PC-9 (cell line): Measurements from ENCODE around the gene GLP1R. TPM values are rescaled to one million over a fixed set of nuclear protein-coding genes. Genes with fewer than 3 reads are reported as not detected.

ENCODE experiments used
- BruUV-seq: library from RNA; stranded (reverse); fragments of 400-500 nt; replicated peaks from 2 replicates; lab custom pipeline; 2021; lab: Mats Ljungman, UMichigan
- CTCF ChIA-PET: fragments of 300-600 bp; sonication (Branson Sonifier 250); formaldehyde crosslinking; loops from one replicate; lab custom pipeline; 2022; ENCODE audit warnings: antibody characterized with exemption; lab: Charles Lee
- POLR2A ChIA-PET: fragments of 300-600 bp; sonication (Branson Sonifier 250); formaldehyde crosslinking; loops from one replicate; lab custom pipeline; 2022; ENCODE audit warnings: antibody characterized with exemption; ENCODE audit not compliant: unreplicated experiment; lab: Charles Lee
- DNase-seq, 2 experiments: peaks; one replicate each; pipeline versions ENCODE4 v3.0.0 to v3.0.0-alpha.2; 2015 to 2022; ENCODE audit warnings: mixed read lengths in 1 of 2
- H2AFZ ChIP-seq: fragments of 200-600 bp; sonication (generic); 2 replicates; pipeline ENCODE4 v1.8.1; 2017; ENCODE audit warnings: antibody characterized with exemption
- H3F3A ChIP-seq: fragments of 200-600 bp; sonication (generic); 2 replicates; pipeline ENCODE4 v1.8.1; 2017; ENCODE audit warnings: antibody characterized with exemption, mild to moderate bottlenecking, low read depth; ENCODE audit not compliant: insufficient read depth
- H3K27ac ChIP-seq: fragments of 200-600 bp; sonication (generic); 2 replicates; pipeline ENCODE4 v1.6.1; 2016; ENCODE audit warnings: mixed run types
- H3K27me3 ChIP-seq: fragments of 200-600 bp; sonication (generic); 2 replicates; pipeline ENCODE4 v1.6.1; 2016; ENCODE audit warnings: low read depth, mixed run types; ENCODE audit not compliant: insufficient read depth
- H3K36me3 ChIP-seq: fragments of 200-600 bp; sonication (generic); 2 replicates; pipeline ENCODE4 v1.6.1; 2016; ENCODE audit warnings: low read depth, mixed run types
- H3K4me1 ChIP-seq: fragments of 200-600 bp; sonication (generic); replicated peaks from 2 replicates; pipeline ENCODE4 v1.6.1; 2016; ENCODE audit warnings: mixed run types; ENCODE audit not compliant: insufficient read depth
- H3K4me2 ChIP-seq: fragments of 200-600 bp; sonication (generic); 2 replicates; pipeline ENCODE4 v1.6.1; 2017; ENCODE audit warnings: mixed run types
- H3K4me3 ChIP-seq: fragments of 200-600 bp; sonication (generic); 2 replicates; pipeline ENCODE4 v1.6.1; 2016; ENCODE audit warnings: mixed run types
- H3K79me2 ChIP-seq: fragments of 200-600 bp; sonication (generic); 2 replicates; pipeline ENCODE4 v1.6.1; 2017; ENCODE audit warnings: low read depth, mixed run types
- H3K9me2 ChIP-seq: fragments of 200-600 bp; sonication (generic); 2 replicates; pipeline ENCODE4 v1.8.1; 2017; ENCODE audit warnings: mild to moderate bottlenecking; ENCODE audit not compliant: insufficient read depth
- H3K9me3 ChIP-seq: fragments of 200-600 bp; sonication (generic); 2 replicates; pipeline ENCODE4 v1.8.1; 2016; ENCODE audit warnings: low read depth; ENCODE audit not compliant: insufficient read depth
- H4K20me1 ChIP-seq: fragments of 200-600 bp; sonication (generic); 2 replicates; pipeline ENCODE4 v1.8.1; 2017; ENCODE audit not compliant: insufficient read depth
- EZH2 ChIP-seq: fragments of 200-600 bp; sonication (generic); IDR thresholded peaks from 2 replicates; pipeline ENCODE4 v1.8.0; 2017; ENCODE audit warnings: antibody characterized with exemption, low read depth
- intact Hi-C: fragments of 100-400 bp; cut with micrococcal nuclease; formaldehyde crosslinking; loops from one replicate; pipeline ENCODE4 v1.10.0; 2022; ENCODE audit not compliant: unreplicated experiment
- total RNA-seq: library from RNA; stranded (reverse); gene quantifications from 2 replicates; pipeline ENCODE4 v1.2.3, GENCODE V29; 2021
- TF ChIP-seq, protein P1 (sequence below): fragments of 200-600 bp; sonication (generic); conservative IDR thresholded peaks from 2 replicates; pipeline ENCODE4 v1.6.1; 2017; ENCODE audit warnings: mixed run types, antibody characterized with exemption, mild to moderate bottlenecking, moderate library complexity

The GLP1R gene
- total RNA-seq, 1 experiment from 2014 or later = not detected

DNA sequence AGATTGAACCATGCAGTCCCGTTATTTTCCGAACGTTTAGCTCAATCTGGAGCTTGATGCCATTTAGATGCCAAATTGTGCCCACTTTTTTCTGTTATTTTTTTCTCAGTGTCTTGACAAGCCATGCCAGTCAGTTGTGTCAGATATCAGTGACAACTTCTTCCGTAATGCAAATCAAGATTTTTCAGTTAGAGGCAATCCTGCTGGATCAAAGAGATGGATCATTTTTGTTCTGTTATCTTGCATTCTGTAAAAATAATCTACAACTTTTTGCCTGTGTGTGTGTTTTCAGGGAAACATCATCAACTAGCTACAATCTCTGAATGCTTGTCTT, 31.1 kb upstream of the GLP1R start:
- TF ChIP-seq EZH2 = no peak
- TF ChIP-seq, protein P1, sequence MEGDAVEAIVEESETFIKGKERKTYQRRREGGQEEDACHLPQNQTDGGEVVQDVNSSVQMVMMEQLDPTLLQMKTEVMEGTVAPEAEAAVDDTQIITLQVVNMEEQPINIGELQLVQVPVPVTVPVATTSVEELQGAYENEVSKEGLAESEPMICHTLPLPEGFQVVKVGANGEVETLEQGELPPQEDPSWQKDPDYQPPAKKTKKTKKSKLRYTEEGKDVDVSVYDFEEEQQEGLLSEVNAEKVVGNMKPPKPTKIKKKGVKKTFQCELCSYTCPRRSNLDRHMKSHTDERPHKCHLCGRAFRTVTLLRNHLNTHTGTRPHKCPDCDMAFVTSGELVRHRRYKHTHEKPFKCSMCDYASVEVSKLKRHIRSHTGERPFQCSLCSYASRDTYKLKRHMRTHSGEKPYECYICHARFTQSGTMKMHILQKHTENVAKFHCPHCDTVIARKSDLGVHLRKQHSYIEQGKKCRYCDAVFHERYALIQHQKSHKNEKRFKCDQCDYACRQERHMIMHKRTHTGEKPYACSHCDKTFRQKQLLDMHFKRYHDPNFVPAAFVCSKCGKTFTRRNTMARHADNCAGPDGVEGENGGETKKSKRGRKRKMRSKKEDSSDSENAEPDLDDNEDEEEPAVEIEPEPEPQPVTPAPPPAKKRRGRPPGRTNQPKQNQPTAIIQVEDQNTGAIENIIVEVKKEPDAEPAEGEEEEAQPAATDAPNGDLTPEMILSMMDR = no peak
- no peak for DNase-seq
- Histone ChIP-seq H3K9me2 (no peaks in the 10 kb centered on the region), H3K4me1 (no peaks in the 10 kb centered on the region), H3K36me3 (no peaks in the 10 kb centered on the region), H2AFZ (no peak overlapping the region), H4K20me1 (no peaks in the 10 kb centered on the region), H3K27ac (no peak overlapping the region), H3K79me2 (no peaks in the 10 kb centered on the region), H3K4me2 (no peak overlapping the region), H3F3A (no peaks in the 10 kb centered on the region), H3K4me3 (no peak overlapping the region), H3K9me3 (no peaks in the 10 kb centered on the region), H3K27me3 (peaks cover 88% of the 10 kb centered on the region)
- ChIA-PET CTCF (no interaction called here), POLR2A (no interaction called here)
- intact Hi-C loops = no loop called here
- no TSS peak for BruUV-seq

DNA sequence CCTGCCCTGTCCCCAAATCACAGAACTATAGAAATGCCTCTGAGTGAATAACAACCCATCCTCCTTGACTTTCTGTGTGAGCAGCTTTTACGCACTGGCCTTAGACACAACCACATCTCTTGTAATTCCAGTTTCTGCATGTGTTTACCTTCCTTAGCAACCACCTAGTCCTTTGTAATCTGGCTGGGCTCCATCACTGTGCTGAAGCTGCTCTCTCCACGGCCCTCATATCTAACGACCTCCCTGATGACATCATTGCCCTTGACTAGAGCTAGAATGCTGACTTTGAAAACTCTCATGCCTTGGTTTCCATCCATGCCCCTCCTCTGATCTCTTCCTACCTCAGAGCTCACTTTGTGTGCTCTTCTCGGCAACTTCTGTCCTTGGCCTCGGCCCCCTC, 30.5 kb upstream of the GLP1R start:
- no peaks in the 10 kb centered on the region for H3K4me1 ChIP-seq
- no peak overlapping the region for H3K27ac ChIP-seq
- CTCF ChIA-PET = no interaction called here
- no peak overlapping the region for H3K4me3 ChIP-seq
- no peaks in the 10 kb centered on the region for H3K9me3 ChIP-seq
- no peaks in the 10 kb centered on the region for H3K79me2 ChIP-seq
- no peak for TF ChIP-seq EZH2
- intact Hi-C loops = no loop called here
- POLR2A ChIA-PET = no interaction called here
- H2AFZ ChIP-seq = no peak overlapping the region
- H3K27me3 ChIP-seq = peaks cover 88% of the 10 kb centered on the region
- no peaks in the 10 kb centered on the region for H3F3A ChIP-seq
- DNase-seq = no peak
- H4K20me1 ChIP-seq = no peaks in the 10 kb centered on the region
- no TSS peak for BruUV-seq
- H3K9me2 ChIP-seq = no peaks in the 10 kb centered on the region
- no peaks in the 10 kb centered on the region for H3K36me3 ChIP-seq
- H3K4me2 ChIP-seq = no peak overlapping the region

DNA sequence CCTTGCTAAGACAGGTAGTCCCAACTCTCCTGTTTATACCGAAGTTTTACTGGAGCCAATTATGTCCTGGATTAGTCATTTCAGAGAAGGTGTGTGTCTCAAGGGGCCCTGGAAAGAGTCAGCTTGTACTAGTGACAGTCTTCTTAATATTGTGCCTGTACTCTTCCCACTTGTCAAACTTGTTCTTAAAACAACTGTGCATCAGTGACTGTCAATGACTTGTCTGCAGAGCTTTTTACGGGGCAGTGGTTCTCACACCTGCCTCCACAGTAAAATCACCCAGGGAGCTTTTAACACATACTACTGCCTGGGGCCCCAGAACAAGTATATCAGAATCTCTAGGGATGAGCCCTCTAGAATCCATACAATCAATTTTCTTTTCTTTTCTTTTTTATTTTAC, 28.4 kb upstream of the GLP1R start:
- Histone ChIP-seq H3K9me3 (no peaks in the 10 kb centered on the region), H3F3A (no peaks in the 10 kb centered on the region), H3K4me2 (no peak overlapping the region), H4K20me1 (no peaks in the 10 kb centered on the region), H3K36me3 (no peaks in the 10 kb centered on the region), H3K27ac (no peak overlapping the region), H2AFZ (no peak overlapping the region), H3K4me1 (no peaks in the 10 kb centered on the region), H3K9me2 (no peaks in the 10 kb centered on the region), H3K27me3 (peaks cover 96% of the 10 kb centered on the region), H3K79me2 (no peaks in the 10 kb centered on the region), H3K4me3 (no peak overlapping the region)
- DNase-seq = no peak
- TF ChIP-seq EZH2 = no peak
- TF ChIP-seq, protein P1 = no peak
- no TSS peak for BruUV-seq
- intact Hi-C loops = no loop called here
- CTCF ChIA-PET = no interaction called here
- POLR2A ChIA-PET = no interaction called here

DNA sequence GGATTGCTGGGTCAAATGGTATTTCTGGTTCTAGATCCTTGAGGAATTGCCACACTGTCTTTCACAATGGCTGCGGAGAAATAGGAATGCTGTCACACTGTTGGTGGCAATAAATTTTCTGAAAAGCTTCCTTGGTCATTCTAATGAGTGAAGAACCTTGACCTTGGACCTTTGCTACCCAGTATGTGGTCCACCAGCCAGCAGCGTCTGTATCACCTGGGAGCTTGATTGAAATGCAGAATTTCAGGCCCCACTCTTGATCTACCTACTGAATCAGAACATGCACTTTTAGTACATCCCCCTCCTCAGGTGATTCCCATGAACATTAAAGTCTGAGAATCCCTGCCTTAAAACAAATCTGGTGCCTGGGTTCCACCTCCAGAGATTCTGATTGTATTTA, 27.5 kb upstream of the GLP1R start:
- no peak for DNase-seq
- no TSS peak for BruUV-seq
- intact Hi-C loops = no loop called here

More for the DNA sequence above, 27.5 kb upstream of the GLP1R start:
- no peaks in the 10 kb centered on the region for H3K9me2 ChIP-seq
- H3K4me2 ChIP-seq = no peak overlapping the region
- no peak for TF ChIP-seq EZH2
- TF ChIP-seq, protein P1 = no peak
- H4K20me1 ChIP-seq = no peaks in the 10 kb centered on the region
- ChIA-PET CTCF (no interaction called here), POLR2A (no interaction called here)
- H3F3A ChIP-seq = no peaks in the 10 kb centered on the region
- no peak overlapping the region for H3K4me3 ChIP-seq
- no peaks in the 10 kb centered on the region for H3K9me3 ChIP-seq
- no peak overlapping the region for H3K27ac ChIP-seq
- no peaks in the 10 kb centered on the region for H3K36me3 ChIP-seq
- H3K27me3 ChIP-seq = peaks cover 96% of the 10 kb centered on the region
- no peak overlapping the region for H2AFZ ChIP-seq
- H3K4me1 ChIP-seq = no peaks in the 10 kb centered on the region
- no peaks in the 10 kb centered on the region for H3K79me2 ChIP-seq
